ENCODE results near the gene SLC15A2.

Gene SLC15A2

DNA sequence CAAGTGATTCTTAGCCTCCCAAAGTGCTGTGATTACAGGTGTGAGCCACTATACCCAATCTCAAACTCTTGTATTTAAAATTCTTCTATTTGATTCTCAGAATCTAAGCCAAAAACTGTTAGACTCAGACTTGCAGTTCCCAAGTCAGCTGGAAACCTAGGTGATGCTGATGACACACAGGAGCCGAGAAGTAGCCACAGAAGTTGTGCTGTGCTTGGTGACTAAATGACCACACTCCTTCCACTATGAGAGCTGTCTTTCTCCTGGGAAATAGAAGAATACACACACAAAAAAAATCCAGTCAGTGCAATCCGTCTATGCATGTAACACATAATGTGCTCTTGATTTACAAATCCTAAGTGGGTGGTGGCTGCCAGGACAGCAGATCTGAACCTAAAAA lies 93.9 kb downstream of the SLC15A2 start:
- no peak for DNase-seq

DNA sequence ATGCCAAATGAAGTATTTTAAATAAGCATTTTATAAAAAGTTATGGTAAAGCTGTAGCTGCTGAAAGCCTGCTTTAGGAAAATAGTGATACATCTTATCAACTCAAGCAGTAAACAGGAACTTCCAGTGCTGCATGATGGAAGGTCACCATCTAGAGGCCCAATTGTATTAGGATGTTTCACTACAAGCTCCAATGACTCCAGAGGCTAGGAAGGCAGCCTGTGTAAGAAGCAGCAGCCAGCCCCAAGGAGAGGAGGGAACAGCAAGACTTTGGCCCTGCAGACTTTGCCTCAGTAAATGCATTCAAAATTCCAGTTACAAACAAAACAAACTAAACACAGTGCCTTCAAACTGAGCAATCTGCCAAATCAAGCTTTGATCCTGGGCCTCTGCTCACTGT lies 95.7 kb downstream of the SLC15A2 start:
- no peak for DNase-seq

DNA sequence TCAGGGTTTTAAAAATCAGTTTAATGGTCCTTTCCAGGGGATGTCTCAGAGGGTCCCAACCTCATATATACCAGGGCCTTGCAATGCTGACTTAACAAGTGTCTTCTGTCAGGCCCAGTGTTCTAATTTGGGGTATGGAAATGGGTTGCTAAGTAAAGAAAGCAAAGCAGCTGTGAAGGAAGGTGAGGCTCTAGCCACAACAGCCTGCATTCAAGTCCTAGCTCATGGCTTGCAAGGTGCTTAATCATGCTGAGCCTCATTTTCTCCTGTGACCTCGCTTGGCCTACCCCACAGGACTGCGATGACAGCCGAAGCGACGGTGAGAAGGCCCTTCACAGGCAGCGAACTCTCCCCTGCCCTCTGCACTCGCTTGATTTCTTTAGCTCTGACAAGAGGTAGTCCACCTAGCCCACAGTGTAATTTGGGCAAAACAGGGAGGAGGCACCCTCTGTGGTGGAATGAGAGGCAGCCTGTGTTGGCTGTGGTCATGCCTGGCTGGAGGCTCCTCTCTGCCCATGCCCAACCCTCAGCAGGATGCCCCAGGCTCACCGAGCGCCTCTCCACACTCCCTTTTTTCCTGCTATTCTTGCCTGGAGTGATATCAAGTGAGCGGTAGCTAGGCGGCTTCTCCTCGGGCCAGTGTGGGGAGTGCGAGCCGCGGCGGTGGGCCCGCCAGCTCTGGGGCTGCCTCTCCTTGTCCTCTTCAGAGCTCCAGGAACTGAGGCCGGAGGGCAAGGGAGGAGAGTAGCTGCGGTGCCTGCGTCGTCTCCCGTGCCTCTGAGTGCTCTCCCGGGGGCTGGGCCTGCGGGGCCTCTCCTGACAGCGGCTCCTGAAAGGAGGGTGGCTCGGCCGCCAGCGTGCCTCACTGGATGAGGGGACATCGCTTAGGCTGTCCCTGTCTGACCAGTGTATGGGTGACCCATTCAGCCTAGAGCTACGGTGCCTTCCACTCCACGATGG lies 98.7 kb downstream of the SLC15A2 start:
- no peak for DNase-seq

Measured in COR-L47 (cell line).